Nephron (organoid): ENCODE measurements around the gene C12orf76.

ENCODE experiments used
- H3K27ac Mint-ChIP-seq, 3 experiments: 2 replicates each; pipeline ENCODE4 v1.8.0; 2020; ENCODE audit warnings: mixed read lengths in 3 of 3, mild to moderate bottlenecking in 2 of 3, moderate library complexity in 1 of 3
- H3K27me3 Mint-ChIP-seq: 2 replicates; pipeline ENCODE4 v1.8.0; 2021; ENCODE audit warnings: low read depth, mild to moderate bottlenecking, moderate library complexity, mixed read lengths
- H3K36me3 Mint-ChIP-seq: 2 replicates; pipeline ENCODE4 v1.8.0; 2020; ENCODE audit warnings: low read depth, mixed read lengths
- H3K4me1 Mint-ChIP-seq: 2 replicates; pipeline ENCODE4 v1.8.0; 2020; ENCODE audit warnings: mixed read lengths
- H3K4me3 Mint-ChIP-seq, 3 experiments: 2 replicates each; pipeline ENCODE4 v1.8.0; 2020; ENCODE audit warnings: mild to moderate bottlenecking in 3 of 3, mixed read lengths in 3 of 3, moderate library complexity in 2 of 3
- H3K9me3 Mint-ChIP-seq: 2 replicates; pipeline ENCODE4 v1.8.0; 2020; ENCODE audit warnings: mixed read lengths
- TF ChIP-seq, protein P1 (sequence below), 3 experiments: fragments of 200-600 bp; sonication (generic); IDR thresholded peaks; one replicate each; pipeline ENCODE4 v1.5.0; 2021; ENCODE audit warnings: antibody characterized with exemption in 3 of 3; ENCODE audit not compliant: unreplicated experiment in 3 of 3

C12orf76 gene

DNA sequence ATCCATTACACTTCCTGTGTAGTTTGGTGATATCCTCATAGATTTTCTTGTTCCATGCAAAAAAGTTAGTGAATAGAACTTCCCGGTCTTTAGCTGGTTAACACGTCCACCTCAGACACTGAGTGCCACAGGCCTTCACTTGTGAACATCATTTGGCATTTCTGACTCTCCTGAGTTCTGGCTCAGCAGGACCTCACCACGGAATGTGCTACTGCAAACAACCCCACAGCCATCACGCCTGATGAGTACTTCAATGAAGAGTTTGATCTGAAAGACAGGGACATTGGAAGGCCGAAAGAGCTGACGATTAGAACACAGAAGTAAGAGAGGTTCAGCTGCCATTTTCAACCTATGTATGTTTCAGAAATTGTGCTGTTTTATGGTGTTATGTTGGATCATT, 20.0 kb downstream of the C12orf76 start:
- Mint-ChIP-seq H3K9me3 (no peaks in the 10 kb centered on the region), H3K27ac (no peak overlapping the region), H3K36me3 (peaks cover 58% of the 10 kb centered on the region), H3K27me3 (no peaks in the 10 kb centered on the region), H3K4me3 (no peak overlapping the region), H3K4me1 (peaks cover 16% of the 10 kb centered on the region)
- TF ChIP-seq, protein P1, sequence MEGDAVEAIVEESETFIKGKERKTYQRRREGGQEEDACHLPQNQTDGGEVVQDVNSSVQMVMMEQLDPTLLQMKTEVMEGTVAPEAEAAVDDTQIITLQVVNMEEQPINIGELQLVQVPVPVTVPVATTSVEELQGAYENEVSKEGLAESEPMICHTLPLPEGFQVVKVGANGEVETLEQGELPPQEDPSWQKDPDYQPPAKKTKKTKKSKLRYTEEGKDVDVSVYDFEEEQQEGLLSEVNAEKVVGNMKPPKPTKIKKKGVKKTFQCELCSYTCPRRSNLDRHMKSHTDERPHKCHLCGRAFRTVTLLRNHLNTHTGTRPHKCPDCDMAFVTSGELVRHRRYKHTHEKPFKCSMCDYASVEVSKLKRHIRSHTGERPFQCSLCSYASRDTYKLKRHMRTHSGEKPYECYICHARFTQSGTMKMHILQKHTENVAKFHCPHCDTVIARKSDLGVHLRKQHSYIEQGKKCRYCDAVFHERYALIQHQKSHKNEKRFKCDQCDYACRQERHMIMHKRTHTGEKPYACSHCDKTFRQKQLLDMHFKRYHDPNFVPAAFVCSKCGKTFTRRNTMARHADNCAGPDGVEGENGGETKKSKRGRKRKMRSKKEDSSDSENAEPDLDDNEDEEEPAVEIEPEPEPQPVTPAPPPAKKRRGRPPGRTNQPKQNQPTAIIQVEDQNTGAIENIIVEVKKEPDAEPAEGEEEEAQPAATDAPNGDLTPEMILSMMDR (IDR thresholded peaks at IDR 0.05; ENCODE audit: unreplicated experiment in 3 of 3) = no peak

DNA sequence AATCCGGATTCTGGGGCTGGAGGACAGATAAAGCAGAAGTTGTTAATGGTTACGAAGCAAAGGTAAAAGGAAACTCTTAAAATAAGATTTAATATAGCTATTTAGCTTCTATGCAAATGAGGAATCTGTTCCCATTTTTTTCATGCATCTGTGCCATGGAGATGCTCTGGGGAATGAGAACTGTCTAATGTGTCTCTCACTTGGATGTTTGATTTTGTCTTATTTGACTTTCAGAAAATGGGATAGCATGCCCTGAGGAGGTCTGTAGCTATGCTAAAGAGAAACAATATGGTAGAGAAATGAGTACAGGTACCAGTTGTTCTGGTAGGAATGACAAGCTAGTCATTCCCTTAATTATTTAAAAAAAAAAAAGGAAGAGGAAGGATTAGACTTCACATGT, 24.3 kb downstream of the C12orf76 start:
- H3K4me1 Mint-ChIP-seq = peaks cover 34% of the 10 kb centered on the region
- H3K9me3 Mint-ChIP-seq = no peaks in the 10 kb centered on the region
- peak overlapping the region in 2 of 3 experiments; percentile 58 to 79 for H3K27ac Mint-ChIP-seq
- peaks cover 54% of the 10 kb centered on the region for H3K36me3 Mint-ChIP-seq
- H3K27me3 Mint-ChIP-seq = no peaks in the 10 kb centered on the region
- TF ChIP-seq, protein P1 (IDR thresholded peaks at IDR 0.05; ENCODE audit: unreplicated experiment in 3 of 3) = no peak
- no peak overlapping the region for H3K4me3 Mint-ChIP-seq

DNA sequence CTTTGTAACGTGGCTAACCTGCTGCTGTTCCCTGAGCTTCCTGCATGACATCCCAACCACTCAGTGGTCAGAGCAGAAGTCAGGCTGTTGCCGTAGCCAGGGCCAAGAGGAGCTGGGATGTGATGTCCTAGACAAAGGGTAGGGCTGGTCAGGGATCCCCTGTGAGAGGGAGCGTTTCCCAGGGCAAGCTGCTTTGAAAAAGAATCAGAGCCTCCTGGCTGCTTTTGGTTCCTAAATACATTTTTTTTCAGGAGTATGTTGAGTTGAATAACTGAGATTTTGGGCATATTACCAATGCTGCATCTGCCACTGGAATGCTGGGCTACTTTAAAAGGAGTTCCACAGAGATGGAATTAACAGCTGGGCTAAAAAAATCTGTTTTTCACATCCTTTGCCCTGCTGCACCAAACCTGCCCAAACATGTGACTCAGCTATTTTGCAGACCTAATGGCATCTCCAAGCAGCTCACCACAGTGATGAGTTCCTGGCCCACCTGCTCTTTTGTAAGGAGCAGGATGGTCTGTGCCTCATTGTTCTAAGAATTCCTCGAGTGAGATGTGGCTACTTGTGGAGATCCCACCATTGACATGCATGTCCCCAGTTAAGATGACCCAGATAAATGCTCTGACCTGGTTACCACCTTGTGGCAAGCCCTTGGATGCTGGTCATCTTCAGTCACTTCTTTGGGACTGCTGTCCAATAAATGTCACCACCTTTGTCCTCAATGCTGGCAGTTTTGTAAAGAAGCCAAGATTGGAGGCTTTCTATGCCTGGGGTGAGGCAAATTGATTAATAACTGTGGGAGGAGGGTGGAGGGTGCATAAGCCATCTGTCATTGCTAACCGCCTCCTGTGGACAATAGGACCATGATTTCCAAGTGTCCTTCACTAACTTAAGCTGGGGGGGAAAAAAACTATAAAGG, 25.0 kb downstream of the C12orf76 start:
- Mint-ChIP-seq H3K27me3 (no peaks in the 10 kb centered on the region), H3K9me3 (no peaks in the 10 kb centered on the region), H3K4me1 (peaks cover 34% of the 10 kb centered on the region), H3K27ac (peak overlapping the region in 1 of 3 experiments; percentile 58), H3K36me3 (peaks cover 58% of the 10 kb centered on the region), H3K4me3 (no peak overlapping the region)
- TF ChIP-seq, protein P1 (IDR thresholded peaks at IDR 0.05; ENCODE audit: unreplicated experiment in 3 of 3) = no peak

DNA sequence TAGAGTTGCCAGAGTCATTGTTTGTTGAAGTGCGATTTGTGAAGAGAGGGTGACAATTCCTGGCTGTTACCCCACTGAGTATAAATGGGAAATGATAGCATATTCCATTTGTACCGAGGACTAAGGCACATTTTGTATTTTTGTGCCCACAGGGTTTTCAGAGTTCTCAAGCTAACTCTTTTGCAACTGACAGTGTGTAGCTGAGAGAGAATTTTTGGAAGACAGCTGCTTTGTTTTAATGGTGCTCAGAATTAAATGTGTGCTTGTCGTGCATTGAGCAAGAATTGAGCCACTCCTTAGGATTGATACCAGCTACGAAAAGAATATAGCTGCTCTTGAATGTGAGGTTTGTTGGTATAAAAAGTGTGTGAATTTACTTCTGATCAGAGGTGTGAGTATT, 27.4 kb downstream of the C12orf76 start:
- H3K4me3 Mint-ChIP-seq = no peak overlapping the region

DNA sequence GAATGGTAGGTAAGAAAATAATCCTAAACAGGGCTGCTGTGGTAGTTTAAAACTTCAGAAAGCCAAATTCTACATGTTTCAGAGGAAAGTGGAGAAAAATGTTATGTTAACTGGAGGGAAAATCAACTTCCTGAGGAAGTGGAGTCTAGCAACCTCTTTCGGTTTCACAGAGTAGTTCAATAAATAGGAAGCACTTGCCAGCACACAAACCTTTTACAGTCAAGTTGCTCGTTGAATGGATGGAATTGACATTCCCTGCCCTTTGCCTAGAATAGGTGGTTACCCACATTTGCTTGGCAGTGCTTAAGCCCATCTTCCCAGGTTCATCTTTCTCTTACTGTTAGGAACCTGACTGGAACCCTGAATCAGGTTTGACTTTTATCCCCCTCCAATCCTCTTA, 33.2 kb downstream of the C12orf76 start:
- no peak overlapping the region for H3K27ac Mint-ChIP-seq
- no peaks in the 10 kb centered on the region for H3K4me1 Mint-ChIP-seq
- no peaks in the 10 kb centered on the region for H3K9me3 Mint-ChIP-seq
- no peak overlapping the region for H3K4me3 Mint-ChIP-seq
- TF ChIP-seq, protein P1 (IDR thresholded peaks at IDR 0.05; ENCODE audit: unreplicated experiment in 3 of 3) = no peak
- no peaks in the 10 kb centered on the region for H3K27me3 Mint-ChIP-seq
- H3K36me3 Mint-ChIP-seq = peaks cover 34% of the 10 kb centered on the region

More for the DNA sequence above, 27.4 kb downstream of the C12orf76 start:
- peaks cover 34% of the 10 kb centered on the region for H3K4me1 Mint-ChIP-seq
- H3K27me3 Mint-ChIP-seq = no peaks in the 10 kb centered on the region
- TF ChIP-seq, protein P1 (IDR thresholded peaks at IDR 0.05; ENCODE audit: unreplicated experiment in 3 of 3) = no peak
- H3K36me3 Mint-ChIP-seq = peaks cover 52% of the 10 kb centered on the region
- peak overlapping the region in 2 of 3 experiments; percentile 14 to 64 for H3K27ac Mint-ChIP-seq
- H3K9me3 Mint-ChIP-seq = no peaks in the 10 kb centered on the region

DNA sequence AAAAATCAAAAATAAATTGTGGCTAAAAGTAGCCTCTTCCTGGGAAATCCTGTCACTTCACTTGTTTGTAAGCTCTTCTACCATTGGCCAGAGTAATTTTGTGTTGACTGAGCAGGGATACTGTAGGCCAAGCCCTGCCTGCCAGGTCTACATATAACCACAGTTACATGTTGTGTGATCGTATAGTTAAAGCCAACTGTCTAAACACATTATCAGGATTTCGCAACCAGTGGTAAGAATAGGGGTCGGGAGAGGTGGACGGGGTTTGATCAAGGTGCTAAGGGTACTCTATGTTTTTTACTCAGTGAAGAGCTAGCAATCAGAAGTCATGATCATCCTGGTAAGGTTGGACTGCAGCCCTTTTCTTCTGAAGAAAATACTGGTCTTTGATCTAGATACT, 35.7 kb downstream of the C12orf76 start:
- Mint-ChIP-seq H3K27ac (no peak overlapping the region), H3K4me1 (no peaks in the 10 kb centered on the region), H3K9me3 (no peaks in the 10 kb centered on the region), H3K27me3 (no peaks in the 10 kb centered on the region), H3K36me3 (peaks cover 19% of the 10 kb centered on the region), H3K4me3 (no peak overlapping the region)
- TF ChIP-seq, protein P1 (IDR thresholded peaks at IDR 0.05; ENCODE audit: unreplicated experiment in 3 of 3) = no peak
